ENCODE results near the gene SAP30BP.

SAP30BP gene

GRCh38 chr17:75743625-75744206 lies 76.6 kb downstream of the SAP30BP start:
- DNase-seq, result no peak

- DNase-seq, result no peak
Measured at GRCh38 chr17:75748706-75749105, 81.6 kb downstream of the SAP30BP start.

GRCh38 chr17:75749545-75750389 lies 82.6 kb downstream of the SAP30BP start:
- no peak for DNase-seq

- no peak for DNase-seq
Measured at GRCh38 chr17:75750661-75751423, 83.7 kb downstream of the SAP30BP start.

GRCh38 chr17:75751676-75752404 lies 84.7 kb downstream of the SAP30BP start:
- DNase-seq, result no peak

GRCh38 chr17:75752405-75752709 lies 85.2 kb downstream of the SAP30BP start:
- no peak for DNase-seq

- DNase-seq, result no peak
Measured at GRCh38 chr17:75752802-75753513, 85.8 kb downstream of the SAP30BP start.

- DNase-seq, result no peak
Measured at GRCh38 chr17:75753514-75754377, 86.6 kb downstream of the SAP30BP start.

- DNase-seq, result no peak
Measured at GRCh38 chr17:75754378-75755204, 87.5 kb downstream of the SAP30BP start.

GRCh38 chr17:75755205-75755901 lies 88.2 kb downstream of the SAP30BP start:
- DNase-seq, result no peak

GRCh38 chr17:75755990-75756389 lies 88.9 kb downstream of the SAP30BP start:
- no peak for DNase-seq

GRCh38 chr17:75756451-75757085 lies 89.4 kb downstream of the SAP30BP start:
- no peak for DNase-seq

- DNase-seq, result no peak
Measured at GRCh38 chr17:75757086-75757681, 90.0 kb downstream of the SAP30BP start.
